Measurements from ENCODE around the gene LYZL6.
"Not testable (repeated sequence)": the region's sequence is repeated elsewhere in the genome, so short reads cannot be mapped to it uniquely, and the experiment has no call there.

Gene LYZL6

GRCh38 chr17:35906191-35906925, 37.2 kb downstream of the LYZL6 start:
- DNase-seq: no peak

- no peak for DNase-seq
Measured at GRCh38 chr17:35903451-35903850, 40.1 kb downstream of the LYZL6 start.

- DNase-seq: no peak
Measured at GRCh38 chr17:35901631-35902175, 41.8 kb downstream of the LYZL6 start.

- no peak for DNase-seq
Measured at GRCh38 chr17:35900708-35901480, 42.6 kb downstream of the LYZL6 start.

- DNase-seq: no peak
Measured at GRCh38 chr17:35900280-35900679, 43.2 kb downstream of the LYZL6 start.

- peak; percentile 39 for DNase-seq
Measured at GRCh38 chr17:35898283-35899070, 45.0 kb downstream of the LYZL6 start.

- DNase-seq: not testable (repeated sequence)
Measured at GRCh38 chr17:35897772-35898171, 45.7 kb downstream of the LYZL6 start.

GRCh38 chr17:35895636-35896587, 47.6 kb downstream of the LYZL6 start:
- DNase-seq: peak; percentile 11

- DNase-seq: no peak
Measured at GRCh38 chr17:35894206-35894605, 49.3 kb downstream of the LYZL6 start.

GRCh38 chr17:35893751-35894150, 49.8 kb downstream of the LYZL6 start:
- DNase-seq: no peak

GRCh38 chr17:35892091-35893035, 51.1 kb downstream of the LYZL6 start:
- peak; percentile 74 for DNase-seq

GRCh38 chr17:35891269-35891668, 52.2 kb downstream of the LYZL6 start:
- DNase-seq: no peak

GRCh38 chr17:35890774-35891155, 52.7 kb downstream of the LYZL6 start:
- DNase-seq: no peak

GRCh38 chr17:35889818-35890773, 53.4 kb downstream of the LYZL6 start:
- no peak for DNase-seq

GRCh38 chr17:35889241-35889640, 54.3 kb downstream of the LYZL6 start:
- no peak for DNase-seq
